ENCODE results near the gene LY6G5B.

LY6G5B gene

GRCh38 chr6:31669676-31670075 lies at the start of gene LY6G5B:
Gene LY6G5B, plus strand, starts transcription at chr6:31669976. Its CDS starts 975 bp downstream, at chr6:31670951.
- no peak for DNase-seq

GRCh38 chr6:31620586-31621319 lies 49.0 kb upstream of the LY6G5B start, which contains the start of gene PRRC2A:
Gene PRRC2A, plus strand, starts transcription at chr6:31620715. Its CDS starts 2,075 bp downstream, at chr6:31622790.
- peak; percentile 96 for DNase-seq

GRCh38 chr6:31621320-31621939 lies 48.3 kb upstream of the LY6G5B start:
- DNase-seq = no peak

GRCh38 chr6:31621991-31622390 lies 47.8 kb upstream of the LY6G5B start:
- no peak for DNase-seq

- no peak for DNase-seq
Observed at GRCh38 chr6:31622684-31623091, 47.1 kb upstream of the LY6G5B start.

GRCh38 chr6:31624070-31624469 lies 45.7 kb upstream of the LY6G5B start:
- no peak for DNase-seq

GRCh38 chr6:31626952-31627351 lies 42.8 kb upstream of the LY6G5B start:
- DNase-seq = no peak

- no peak for DNase-seq
Observed at GRCh38 chr6:31627690-31628287, 42.0 kb upstream of the LY6G5B start.

- DNase-seq = no peak
Observed at GRCh38 chr6:31629014-31629413, 40.8 kb upstream of the LY6G5B start.

- no peak for DNase-seq
Observed at GRCh38 chr6:31630177-31630934, 39.4 kb upstream of the LY6G5B start.

- DNase-seq = no peak
Observed at GRCh38 chr6:31631209-31631608, 38.6 kb upstream of the LY6G5B start.

GRCh38 chr6:31631681-31632278 lies 38.0 kb upstream of the LY6G5B start:
- DNase-seq = no peak

GRCh38 chr6:31632279-31632946 lies 37.4 kb upstream of the LY6G5B start:
- DNase-seq = no peak

- DNase-seq = no peak
Observed at GRCh38 chr6:31633447-31633846, 36.3 kb upstream of the LY6G5B start.

GRCh38 chr6:31634131-31634530 lies 35.6 kb upstream of the LY6G5B start:
- DNase-seq = no peak

- DNase-seq = no peak
Observed at GRCh38 chr6:31634969-31635575, 34.7 kb upstream of the LY6G5B start.

- DNase-seq = no peak
Observed at GRCh38 chr6:31636698-31637596, 32.8 kb upstream of the LY6G5B start.

- no peak for DNase-seq
Observed at GRCh38 chr6:31639043-31639442, 30.7 kb upstream of the LY6G5B start.

GRCh38 chr6:31639449-31639861 lies 30.3 kb upstream of the LY6G5B start:
- peak; percentile 28 for DNase-seq

GRCh38 chr6:31640612-31641011 lies 29.2 kb upstream of the LY6G5B start:
- no peak for DNase-seq

GRCh38 chr6:31641370-31641769 lies 28.4 kb upstream of the LY6G5B start:
- no peak for DNase-seq

All from stimulated activated CD4-positive, alpha-beta T cell treated with anti-CD3 and anti-CD28 coated beads, Interleukin-4, amount 100 ng/mL, for 24 hours (primary cell).